ENCODE measurements around the gene GRID1. TPM values are rescaled to one million over a fixed set of nuclear protein-coding genes. Genes with fewer than 3 reads are reported as not detected.

GRID1 gene
- total RNA-seq, 1 experiment from 2014 or later: 0.31 TPM

DNA sequence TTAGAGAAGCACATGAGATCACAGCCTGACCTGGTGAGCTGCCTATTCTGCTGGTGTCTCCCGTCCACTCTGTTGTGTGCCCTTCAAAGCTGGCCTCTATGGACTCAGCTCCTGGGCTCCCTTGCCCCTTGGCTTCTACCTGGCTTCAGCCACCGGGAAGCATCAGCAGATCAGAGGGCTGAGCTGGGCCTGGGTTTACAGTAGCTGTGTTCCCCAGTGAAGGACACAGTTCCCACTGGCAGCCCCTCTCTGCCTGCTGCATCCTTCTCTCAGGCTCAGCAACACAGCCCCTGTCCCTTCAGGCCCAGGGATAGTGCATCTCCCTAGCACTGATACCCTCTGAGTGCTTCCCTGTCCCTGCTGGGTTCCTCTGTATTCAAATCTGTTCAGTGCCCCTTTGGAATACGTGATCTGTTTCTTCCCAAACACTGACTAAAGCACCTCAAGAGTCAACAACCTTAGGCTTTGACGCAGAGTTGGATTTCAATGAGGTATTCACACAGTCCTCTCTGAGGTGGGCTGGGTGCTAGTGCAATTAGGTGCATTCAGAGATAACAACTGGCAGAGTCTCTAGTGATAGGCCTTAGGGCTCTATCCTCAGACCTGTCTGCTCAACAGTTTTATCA is 109.8 kb downstream of the GRID1 start:
- DNase-seq: peak; percentile 12
- Histone ChIP-seq H3K4me3 (ENCODE audit: insufficient read depth, low read depth, low read length) (no peak overlapping the region), H3K27me3 (ENCODE audit: control insufficient read depth, insufficient read depth, low read length) (no peaks in the 10 kb centered on the region), H3K36me3 (replicated peaks; ENCODE audit: control insufficient read depth, insufficient read depth, low read length) (no peaks in the 10 kb centered on the region)

DNA sequence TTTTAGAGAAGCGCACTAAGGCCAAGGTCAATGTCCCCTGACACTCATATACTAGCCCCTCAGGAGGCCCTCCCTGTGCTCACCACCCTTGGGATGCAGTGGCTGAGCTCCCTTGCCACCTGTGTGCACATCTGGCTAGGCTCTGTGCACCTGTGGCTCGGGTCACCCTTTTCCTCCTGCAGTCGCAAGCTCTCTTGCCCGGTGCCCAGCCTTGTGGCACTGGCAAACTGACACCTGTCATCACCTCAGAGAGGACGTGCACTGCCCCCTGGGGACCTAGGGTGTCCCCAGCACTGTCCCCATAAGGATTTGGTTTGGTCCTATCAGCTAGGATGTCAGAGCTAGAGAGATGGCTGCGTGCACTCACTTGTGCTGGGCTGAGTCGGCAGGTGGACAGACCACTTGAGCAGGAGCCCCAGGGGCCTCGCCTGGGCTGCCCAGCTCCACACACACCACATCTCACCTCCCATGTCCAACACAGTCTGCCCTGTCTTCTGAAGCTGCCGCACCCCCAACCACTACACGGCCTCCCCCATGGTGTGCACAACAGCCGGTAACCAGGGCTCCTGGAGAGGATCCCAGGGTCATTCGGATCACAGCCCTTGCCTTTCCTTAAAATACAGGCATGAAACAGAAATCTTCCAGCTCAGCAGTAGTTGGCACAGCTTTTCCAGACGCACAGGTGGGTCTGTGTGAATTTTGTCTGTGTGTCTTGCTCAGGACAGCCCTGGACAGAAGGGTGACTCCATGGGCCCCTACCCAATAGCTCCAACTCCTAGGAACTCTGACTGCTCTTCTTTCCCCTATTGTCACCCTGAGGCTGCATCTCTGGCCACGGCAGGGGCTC is 111.0 kb downstream of the GRID1 start:
- Histone ChIP-seq H3K4me3 (ENCODE audit: insufficient read depth, low read depth, low read length) (no peak overlapping the region), H3K27me3 (ENCODE audit: control insufficient read depth, insufficient read depth, low read length) (no peaks in the 10 kb centered on the region), H3K36me3 (replicated peaks; ENCODE audit: control insufficient read depth, insufficient read depth, low read length) (no peaks in the 10 kb centered on the region)
- peak; percentile 17 for DNase-seq

DNA sequence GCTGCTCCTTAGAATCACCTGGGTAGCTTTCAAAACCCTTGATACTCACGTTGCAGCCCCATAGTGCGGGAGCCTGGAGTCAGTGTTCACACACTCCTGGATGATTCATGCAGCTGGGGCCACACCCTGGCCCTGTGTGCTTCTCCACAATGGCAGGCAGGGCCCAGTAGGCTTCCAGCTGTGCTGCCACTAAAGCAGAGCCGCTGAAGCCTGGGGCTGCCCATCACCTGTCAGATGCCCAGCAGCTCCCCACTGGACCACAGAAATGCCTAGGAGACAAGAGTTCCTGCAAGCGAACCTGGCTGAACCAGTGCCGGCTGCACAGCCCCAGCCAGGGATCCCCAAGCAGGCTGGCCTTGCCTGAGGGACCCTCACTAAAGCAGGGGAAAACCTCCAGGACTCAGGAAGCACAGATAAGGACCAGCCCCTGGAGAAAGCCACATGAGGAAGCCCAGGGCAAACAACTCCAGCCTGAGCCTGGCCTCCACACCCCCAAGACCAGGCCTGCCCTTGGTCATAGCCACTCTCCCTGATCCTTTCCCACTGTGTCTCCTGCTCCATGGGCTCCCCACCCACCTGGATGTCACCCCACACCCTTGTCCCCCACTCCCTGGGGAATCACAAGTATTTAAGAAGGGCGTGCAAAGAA is 111.9 kb downstream of the GRID1 start:
- H3K4me3 ChIP-seq (ENCODE audit: insufficient read depth, low read depth, low read length): no peak overlapping the region
- H3K27me3 ChIP-seq (ENCODE audit: control insufficient read depth, insufficient read depth, low read length): no peaks in the 10 kb centered on the region
- peak; percentile 58 for DNase-seq
- no peaks in the 10 kb centered on the region for H3K36me3 ChIP-seq (replicated peaks; ENCODE audit: control insufficient read depth, insufficient read depth, low read length)

DNA sequence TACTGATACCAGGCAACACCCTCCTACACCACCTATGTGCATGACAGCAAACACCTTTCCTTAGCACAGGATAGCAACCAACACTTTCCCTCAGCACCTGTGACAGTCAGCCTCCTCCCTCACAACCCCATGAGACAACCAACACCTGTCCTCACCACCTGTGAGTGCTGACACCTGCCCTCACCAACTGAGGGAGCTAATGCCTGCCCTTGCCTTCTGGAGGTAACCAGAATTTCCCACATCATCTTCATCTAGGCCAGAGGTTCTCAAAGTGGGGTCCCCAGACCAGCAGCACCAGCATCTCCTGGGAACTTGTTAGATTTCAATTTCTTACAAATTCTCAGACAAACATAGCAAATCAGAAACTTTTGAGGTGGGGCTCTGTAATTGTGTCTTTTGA is 112.5 kb downstream of the GRID1 start:
- Histone ChIP-seq H3K36me3 (replicated peaks; ENCODE audit: control insufficient read depth, insufficient read depth, low read length) (no peaks in the 10 kb centered on the region), H3K27me3 (ENCODE audit: control insufficient read depth, insufficient read depth, low read length) (no peaks in the 10 kb centered on the region), H3K4me3 (ENCODE audit: insufficient read depth, low read depth, low read length) (no peak overlapping the region)
- DNase-seq: peak; percentile 53

DNA sequence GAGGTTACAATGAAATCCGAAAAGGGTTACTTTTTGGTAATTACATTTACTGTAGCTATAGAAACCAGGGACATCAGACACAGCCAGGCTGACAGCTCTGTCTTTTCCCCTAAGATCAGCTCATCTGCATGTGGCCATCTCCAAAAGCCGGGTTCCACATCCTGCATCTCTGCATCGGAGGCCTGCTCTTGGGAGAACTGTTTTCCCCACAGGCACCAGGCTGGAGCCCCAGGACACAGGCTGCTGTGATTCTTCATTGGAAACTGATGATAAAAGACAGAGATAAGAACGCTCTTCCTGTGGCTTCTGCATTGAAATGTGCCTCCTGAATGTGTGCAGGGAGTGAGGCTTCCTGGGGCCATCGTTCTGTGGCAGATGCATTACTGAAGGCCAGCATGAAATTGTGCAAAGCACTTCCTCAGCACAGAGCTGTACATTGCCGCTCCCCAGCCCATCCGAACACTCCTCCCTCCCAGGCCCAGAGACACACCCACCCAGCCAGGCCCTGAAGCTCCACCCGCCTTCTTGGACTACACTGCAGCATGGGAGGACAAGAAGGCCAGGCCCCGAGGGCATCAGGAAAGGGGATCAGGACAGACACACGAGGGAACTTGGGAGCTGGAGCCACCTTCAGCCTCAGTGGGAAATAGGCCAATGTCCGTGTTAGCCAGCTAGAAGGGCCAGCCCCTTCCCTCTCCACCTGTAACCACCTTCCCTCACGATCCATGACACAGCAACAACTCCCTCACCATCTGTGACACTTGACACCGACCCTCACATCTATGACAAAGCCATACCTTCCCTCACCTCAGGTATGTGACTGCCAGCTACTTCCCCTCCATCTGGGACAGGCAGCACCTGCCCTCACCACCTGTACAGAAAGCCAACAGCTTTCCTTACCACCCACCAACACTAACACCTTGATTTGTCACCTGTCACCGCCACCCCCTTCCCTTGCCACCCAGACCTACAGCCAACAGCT is 113.2 kb downstream of the GRID1 start:
- Histone ChIP-seq H3K27me3 (ENCODE audit: control insufficient read depth, insufficient read depth, low read length) (no peaks in the 10 kb centered on the region), H3K36me3 (replicated peaks; ENCODE audit: control insufficient read depth, insufficient read depth, low read length) (no peaks in the 10 kb centered on the region), H3K4me3 (ENCODE audit: insufficient read depth, low read depth, low read length) (no peak overlapping the region)
- DNase-seq: peak; percentile 70

DNA sequence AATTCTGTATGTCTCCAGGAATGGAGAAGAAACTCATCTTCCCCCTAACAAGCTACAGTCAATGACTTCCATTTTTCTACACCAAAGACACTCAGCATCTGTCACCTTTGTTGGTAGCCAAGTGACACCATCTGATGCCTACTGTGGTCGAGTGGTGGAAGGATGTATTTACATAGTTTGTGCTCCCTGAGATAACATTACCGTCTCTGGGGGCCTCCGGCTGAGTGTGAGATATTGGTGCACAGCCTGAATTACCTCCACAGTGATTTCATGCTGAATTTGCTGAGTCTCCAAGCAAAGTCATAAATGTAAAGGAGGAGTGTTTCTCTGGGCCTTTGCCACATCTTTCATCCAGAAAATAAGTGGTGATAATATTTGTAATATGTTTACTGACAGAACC is 114.0 kb downstream of the GRID1 start:
- Histone ChIP-seq H3K27me3 (ENCODE audit: control insufficient read depth, insufficient read depth, low read length) (no peaks in the 10 kb centered on the region), H3K4me3 (ENCODE audit: insufficient read depth, low read depth, low read length) (no peak overlapping the region), H3K36me3 (replicated peaks; ENCODE audit: control insufficient read depth, insufficient read depth, low read length) (no peaks in the 10 kb centered on the region)
- DNase-seq: no peak

DNA sequence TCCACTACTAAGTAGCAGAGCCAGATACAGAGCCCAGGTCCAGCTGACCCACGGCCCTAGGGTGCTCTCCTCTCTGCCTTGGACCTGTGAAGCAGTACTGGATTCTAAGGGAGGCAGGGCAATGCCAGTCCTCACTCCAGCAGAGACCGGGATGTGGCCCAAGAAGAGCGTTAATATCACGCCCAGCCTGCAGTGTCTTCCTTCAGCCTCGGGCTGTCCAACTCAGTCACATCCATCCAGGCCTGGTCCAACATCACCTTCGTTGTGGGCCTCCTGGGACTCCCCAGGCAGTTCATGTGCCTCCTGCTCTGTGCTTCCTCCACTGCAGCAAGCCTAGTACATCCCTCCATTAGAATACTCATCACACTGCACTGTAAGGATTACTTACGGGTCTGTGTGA is 114.5 kb downstream of the GRID1 start:
- no peak for DNase-seq
- H3K36me3 ChIP-seq (replicated peaks; ENCODE audit: control insufficient read depth, insufficient read depth, low read length): no peaks in the 10 kb centered on the region
- H3K4me3 ChIP-seq (ENCODE audit: insufficient read depth, low read depth, low read length): no peak overlapping the region
- no peaks in the 10 kb centered on the region for H3K27me3 ChIP-seq (ENCODE audit: control insufficient read depth, insufficient read depth, low read length)

DNA sequence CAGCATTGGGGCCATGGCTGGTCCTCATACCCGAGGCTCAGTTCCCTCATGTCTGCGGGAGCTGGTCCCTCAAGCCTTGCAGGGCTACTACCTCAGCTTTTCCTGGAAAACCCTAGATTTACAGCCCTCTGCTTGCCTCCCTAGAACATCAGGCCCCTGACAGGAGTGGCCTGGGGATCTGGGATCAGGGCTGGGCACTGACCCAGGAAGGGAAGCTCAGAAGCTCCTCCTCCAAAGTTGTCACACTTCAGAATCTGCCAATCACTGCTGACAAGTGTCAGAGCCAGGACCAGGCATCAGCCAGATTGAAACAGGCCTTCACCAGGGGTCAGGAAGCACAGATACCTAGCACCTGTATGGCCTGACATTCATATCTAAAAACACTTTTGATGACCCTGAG is 115.2 kb downstream of the GRID1 start:
- Histone ChIP-seq H3K36me3 (replicated peaks; ENCODE audit: control insufficient read depth, insufficient read depth, low read length) (no peaks in the 10 kb centered on the region), H3K27me3 (ENCODE audit: control insufficient read depth, insufficient read depth, low read length) (no peaks in the 10 kb centered on the region), H3K4me3 (ENCODE audit: insufficient read depth, low read depth, low read length) (no peak overlapping the region)
- no peak for DNase-seq

DNA sequence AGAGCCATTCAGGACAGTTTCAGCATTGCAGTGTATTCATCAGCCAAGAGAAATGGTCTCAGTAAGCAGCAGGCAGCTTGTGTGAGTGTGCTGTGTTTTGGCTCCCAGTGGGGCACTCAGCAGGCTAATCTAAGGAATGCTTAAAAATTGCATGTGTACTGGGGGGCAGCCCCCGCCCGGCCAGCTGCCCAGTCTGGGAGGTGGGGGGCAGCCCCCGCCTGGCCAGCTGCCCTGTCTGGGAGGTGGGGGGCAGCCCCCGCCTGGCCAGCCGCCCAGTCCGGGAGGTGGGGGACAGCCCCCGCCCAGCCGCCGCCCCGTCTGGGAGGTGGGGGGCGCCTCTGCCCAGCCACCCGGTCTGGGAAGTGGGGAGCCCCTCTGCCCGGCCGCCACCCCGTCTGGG is 116.2 kb downstream of the GRID1 start:
- no peaks in the 10 kb centered on the region for H3K36me3 ChIP-seq (replicated peaks; ENCODE audit: control insufficient read depth, insufficient read depth, low read length)
- H3K27me3 ChIP-seq (ENCODE audit: control insufficient read depth, insufficient read depth, low read length): no peaks in the 10 kb centered on the region
- no peak for DNase-seq
- no peak overlapping the region for H3K4me3 ChIP-seq (ENCODE audit: insufficient read depth, low read depth, low read length)

DNA sequence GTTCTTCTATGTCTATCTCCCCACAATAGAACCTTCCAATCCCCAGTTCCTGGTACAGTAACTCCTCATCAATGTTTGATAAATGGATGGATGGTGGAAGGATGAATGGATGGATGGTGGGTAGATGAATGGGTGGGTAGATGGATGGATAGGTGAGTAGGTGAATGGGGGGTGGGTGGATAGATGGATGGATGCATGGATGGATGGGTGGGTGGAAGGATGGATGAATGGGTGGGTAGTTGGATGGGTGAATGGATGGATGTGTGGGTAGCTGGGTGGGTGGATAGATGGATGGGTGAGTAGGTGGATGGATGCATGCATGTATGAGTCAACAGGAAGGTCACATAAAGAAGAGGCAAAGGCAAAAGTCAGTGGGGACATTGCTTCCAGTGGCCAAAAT is 116.8 kb downstream of the GRID1 start:
- no peaks in the 10 kb centered on the region for H3K36me3 ChIP-seq (replicated peaks; ENCODE audit: control insufficient read depth, insufficient read depth, low read length)
- no peak for DNase-seq
- H3K27me3 ChIP-seq (ENCODE audit: control insufficient read depth, insufficient read depth, low read length): no peaks in the 10 kb centered on the region

DNA sequence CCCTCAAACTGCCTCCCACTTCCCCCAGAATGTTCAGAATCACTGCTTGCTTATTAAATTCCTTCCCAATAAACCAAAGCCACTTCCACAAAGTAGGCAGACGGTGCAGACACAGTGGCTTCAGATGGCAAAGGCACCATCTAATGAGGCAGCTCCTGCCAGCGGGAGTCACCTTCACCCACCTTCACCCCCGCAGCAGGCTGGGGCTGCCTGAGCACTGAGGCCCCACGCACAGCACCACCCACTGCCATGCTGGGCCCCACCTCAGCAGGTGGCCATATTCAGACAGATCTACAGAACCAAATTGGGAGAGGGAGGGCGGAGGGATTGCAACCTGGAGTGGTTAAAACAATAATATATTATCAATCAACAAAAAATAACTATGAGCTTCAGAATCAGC is 118.5 kb downstream of the GRID1 start:
- Histone ChIP-seq H3K27me3 (ENCODE audit: control insufficient read depth, insufficient read depth, low read length) (no peaks in the 10 kb centered on the region), H3K4me3 (ENCODE audit: insufficient read depth, low read depth, low read length) (no peak overlapping the region), H3K36me3 (replicated peaks; ENCODE audit: control insufficient read depth, insufficient read depth, low read length) (no peaks in the 10 kb centered on the region)
- no peak for DNase-seq

More for the DNA sequence above, 116.8 kb downstream of the GRID1 start:
- no peak overlapping the region for H3K4me3 ChIP-seq (ENCODE audit: insufficient read depth, low read depth, low read length)

DNA sequence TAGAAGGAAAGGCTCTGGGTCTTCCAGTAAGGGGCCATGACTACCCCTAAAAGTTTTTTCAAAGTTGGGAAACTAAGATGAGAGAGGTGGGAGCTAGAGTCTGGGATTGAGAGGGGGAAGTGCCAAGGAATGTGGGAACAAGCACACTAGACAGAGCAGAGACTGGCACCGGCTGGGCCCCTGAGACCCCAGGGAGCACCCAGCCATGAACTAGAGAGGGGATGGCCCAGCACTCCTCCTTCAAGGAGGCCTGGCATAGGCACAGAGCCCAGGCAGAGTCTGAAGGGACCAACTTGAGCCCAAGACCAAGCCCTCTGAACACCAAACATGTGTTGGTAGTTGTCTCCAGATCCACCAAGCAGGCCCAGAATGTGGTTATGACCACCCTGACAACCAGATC is 119.0 kb downstream of the GRID1 start:
- Histone ChIP-seq H3K36me3 (replicated peaks; ENCODE audit: control insufficient read depth, insufficient read depth, low read length) (no peaks in the 10 kb centered on the region), H3K4me3 (ENCODE audit: insufficient read depth, low read depth, low read length) (no peak overlapping the region), H3K27me3 (ENCODE audit: control insufficient read depth, insufficient read depth, low read length) (no peaks in the 10 kb centered on the region)
- no peak for DNase-seq

DNA sequence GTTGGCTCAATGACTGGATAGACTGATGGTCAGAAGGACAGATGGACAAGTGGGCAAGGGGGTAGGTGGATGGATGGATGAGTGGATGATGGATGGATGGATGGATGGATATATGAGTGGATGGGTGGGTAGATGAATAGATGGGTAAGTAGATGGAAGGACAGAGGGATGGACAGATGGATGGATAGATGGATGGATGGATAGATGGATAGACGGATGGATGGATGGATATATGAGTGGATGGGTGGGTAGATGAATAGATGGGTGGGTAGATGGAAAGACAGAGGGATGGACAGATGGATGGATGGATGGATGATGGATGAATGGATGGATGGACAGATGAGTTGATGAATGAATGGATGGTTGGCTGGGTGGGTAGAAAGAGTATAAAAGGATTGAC is 119.5 kb downstream of the GRID1 start:
- no peak for DNase-seq
- H3K4me3 ChIP-seq (ENCODE audit: insufficient read depth, low read depth, low read length): no peak overlapping the region
- H3K36me3 ChIP-seq (replicated peaks; ENCODE audit: control insufficient read depth, insufficient read depth, low read length): no peaks in the 10 kb centered on the region
- no peaks in the 10 kb centered on the region for H3K27me3 ChIP-seq (ENCODE audit: control insufficient read depth, insufficient read depth, low read length)

DNA sequence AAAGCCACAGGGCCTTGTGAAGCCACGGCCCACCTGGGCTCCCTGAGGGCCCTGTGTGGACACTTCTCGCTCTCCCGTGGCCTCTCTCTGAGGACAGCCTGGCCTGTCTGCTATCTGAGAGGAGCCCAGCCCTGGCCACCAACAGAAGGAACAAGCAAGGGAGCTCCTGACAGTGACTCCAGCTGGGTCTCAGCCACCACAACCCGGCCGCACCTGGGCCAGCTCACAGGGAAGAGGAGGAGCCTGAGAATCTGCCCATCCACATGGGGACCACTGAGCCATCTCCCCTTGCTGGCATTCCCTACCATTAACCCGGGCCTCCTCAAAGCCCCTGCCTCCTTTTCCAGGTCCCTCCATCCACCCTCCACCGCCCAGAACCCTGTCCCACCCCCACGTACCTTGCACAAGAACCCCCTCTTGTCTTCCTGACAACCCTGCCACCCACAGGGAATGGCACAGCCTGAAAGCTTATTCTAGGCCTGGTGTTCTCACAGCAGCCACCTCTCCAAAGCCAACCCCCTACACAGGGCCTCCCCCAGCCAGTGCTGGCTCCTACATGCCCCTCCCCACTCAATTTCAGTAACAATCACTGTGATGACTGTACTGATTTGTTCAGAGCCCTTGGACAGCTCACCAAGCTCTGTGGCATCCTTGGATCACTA is 120.2 kb downstream of the GRID1 start:
- H3K27me3 ChIP-seq (ENCODE audit: control insufficient read depth, insufficient read depth, low read length): no peaks in the 10 kb centered on the region
- no peaks in the 10 kb centered on the region for H3K36me3 ChIP-seq (replicated peaks; ENCODE audit: control insufficient read depth, insufficient read depth, low read length)
- DNase-seq: no peak
- H3K4me3 ChIP-seq (ENCODE audit: insufficient read depth, low read depth, low read length): no peak overlapping the region
